RPMI8226 (cell line): Measurements from ENCODE around the gene MTFR2.
"Not testable (repeated sequence)": the region's sequence is repeated elsewhere in the genome, so short reads cannot be mapped to it uniquely, and the experiment has no call there.

ENCODE experiments used
- DNase-seq: peaks from one replicate; pipeline ENCODE4 v3.0.0-alpha.2; 2015

The MTFR2 gene

DNA sequence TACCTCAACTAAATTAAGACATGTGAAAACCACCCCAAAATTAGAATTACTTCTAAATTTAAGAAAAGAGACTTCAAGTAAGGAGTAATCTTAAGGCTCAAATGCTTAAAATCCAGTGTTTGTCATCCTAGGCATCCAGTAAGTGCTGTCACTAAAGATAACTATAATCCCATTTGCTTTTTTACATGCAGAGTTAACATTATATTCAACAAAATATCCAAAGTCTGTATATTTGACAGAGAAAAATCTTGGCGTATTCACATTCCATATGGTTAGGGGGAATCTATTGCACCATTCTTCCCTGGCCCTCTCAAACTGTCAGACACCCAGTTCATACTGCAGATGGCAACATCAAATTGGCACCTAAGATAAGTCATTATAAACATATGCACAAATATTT lies 17.4 kb downstream of the MTFR2 start:
- DNase-seq, result no peak

DNA sequence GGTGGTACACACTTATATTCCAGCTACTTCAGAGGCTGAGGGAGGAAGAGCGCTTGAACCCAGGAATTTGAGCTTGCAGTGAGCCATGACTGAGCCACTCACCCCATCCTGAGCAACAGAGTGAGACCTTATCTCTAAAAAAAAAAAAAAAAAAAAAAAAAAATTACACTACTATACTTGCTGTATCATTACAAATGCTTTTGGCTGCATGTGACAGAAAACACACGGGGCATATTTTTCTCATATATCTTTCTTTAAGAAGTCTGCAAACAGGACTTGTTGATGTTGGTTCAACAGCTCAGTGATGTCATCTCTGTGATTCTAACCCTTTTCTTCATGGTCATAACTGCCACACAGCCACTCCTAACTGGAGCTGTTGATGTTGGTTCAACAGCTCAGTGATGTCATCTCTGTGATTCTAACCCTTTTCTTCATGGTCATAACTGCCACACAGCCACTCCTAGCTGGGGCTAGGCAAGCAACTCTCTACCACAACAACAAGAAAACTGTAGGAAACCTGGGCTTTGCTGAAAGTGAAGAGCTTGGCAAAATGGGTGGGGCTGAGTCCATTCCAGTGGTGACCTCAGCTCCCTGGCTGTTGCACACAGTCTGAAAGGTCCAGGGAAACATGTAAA lies 19.8 kb downstream of the MTFR2 start:
- DNase-seq, result no peak

DNA sequence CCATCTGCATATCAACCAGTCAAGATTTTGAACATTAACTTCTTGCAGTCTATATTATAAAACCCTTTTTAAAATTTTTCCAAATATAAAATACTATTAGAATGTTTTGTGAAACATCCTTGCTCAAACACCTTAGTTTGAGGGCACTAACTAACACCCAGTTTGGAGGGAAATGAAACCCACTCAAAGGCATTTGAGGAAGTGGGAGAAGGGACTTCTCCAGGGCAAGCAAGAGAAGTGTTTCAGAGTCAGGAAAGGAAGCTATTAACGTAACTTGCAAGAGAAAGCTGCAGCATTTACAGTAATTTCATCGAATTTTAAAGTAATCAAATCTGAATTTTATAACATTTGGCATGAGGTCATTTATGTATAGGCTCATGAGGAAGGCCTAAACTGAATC lies 21.3 kb downstream of the MTFR2 start:
- no peak for DNase-seq

DNA sequence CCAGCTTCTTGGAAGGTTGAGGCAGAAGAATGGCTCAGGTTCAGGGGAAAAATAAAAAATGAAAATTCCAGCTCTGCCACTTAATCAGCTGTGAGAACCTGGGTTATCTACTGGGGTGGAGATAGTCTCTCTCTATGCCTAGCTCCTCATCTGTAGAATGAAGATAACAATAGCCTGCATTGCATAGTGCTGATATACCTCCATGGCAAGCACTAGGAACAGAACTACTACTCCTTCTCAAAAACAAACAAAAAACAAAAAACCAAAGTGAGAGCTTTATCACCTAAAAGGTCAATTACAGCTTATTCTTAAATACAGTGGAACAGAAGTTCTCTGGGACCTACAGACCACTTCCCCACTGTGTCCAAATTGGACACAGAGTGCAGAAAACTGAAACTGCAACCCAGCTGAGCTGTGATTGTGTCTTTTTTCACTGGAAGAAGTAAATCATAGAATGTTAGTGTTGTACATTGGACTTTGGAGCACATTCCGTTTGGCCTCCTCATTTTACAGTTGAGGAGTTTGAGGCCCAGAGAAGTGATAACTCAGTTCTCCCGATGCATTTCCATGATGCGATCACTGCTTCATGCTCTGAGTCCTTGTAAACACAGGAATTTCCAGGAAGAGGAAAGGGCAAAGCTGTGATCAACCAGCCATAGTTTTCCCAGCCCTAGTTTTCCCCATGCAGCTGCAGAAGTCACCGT lies 23.3 kb downstream of the MTFR2 start:
- DNase-seq, result no peak

DNA sequence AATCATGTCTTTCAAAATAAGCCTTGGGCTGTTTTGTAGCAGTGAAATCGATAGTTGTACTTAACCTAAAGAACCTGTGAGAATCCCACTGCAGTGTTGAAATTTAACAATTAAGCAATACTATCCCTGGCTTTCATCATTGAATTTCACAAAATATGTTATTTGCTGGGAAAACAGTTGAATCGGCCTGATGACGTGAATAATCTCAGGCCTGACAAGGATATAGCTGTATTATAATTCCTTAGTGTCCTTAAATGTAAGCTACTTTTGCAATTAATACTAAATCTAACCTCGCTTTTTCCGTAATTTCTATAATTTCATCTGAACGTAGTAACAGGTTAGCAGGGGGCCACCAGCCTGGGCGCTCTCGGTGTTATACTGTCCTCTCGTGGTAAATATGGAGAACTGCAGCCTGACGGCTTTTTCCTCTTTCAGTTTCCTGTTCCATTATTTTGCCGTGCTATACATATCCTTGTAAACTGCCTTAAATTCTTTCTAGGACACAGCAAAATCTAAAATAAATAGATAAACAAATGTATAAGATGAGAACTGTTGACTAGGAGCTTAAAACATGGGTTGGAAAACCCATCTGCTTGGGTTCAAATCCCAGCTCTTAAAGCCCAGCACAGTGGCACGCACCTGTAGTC lies 24.0 kb downstream of the MTFR2 start:
- peak; percentile 40 for DNase-seq

DNA sequence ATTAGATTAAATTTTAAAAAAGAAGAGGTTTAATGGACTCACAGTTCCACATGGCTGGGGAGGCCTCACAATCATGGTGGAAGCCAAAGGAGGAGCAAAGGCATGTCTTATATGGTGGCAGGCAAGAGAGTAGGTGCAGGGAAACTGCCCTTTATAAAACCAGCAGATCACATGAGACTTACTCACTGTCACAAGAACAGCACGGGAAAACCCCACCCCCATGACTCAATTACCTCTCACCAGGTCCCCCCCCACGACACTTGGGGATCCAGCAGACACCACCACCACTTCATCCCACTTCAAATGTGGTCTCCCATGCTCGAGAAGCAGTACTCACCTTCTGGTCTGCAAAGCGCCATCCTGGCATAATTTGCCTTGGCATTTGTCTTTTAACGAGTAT lies 24.6 kb downstream of the MTFR2 start:
- no peak for DNase-seq

DNA sequence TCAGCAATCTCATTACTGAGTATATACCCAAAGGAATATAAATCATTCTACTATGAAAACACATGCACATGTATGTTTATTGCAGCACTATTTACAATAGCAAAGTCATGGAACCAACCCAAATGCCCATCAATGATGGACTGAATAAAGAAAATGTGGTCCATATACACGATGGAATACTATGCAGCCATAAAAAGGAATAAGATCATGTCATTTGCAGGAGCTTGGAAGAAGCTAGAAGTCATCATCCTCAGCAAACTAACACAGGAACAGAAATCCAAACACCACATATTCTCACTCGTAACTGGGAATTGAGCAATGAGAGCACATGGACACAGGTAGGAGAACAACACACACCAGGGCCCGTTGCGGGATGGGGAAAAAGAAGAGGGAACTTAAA lies 25.1 kb downstream of the MTFR2 start:
- DNase-seq, result not testable (repeated sequence)

DNA sequence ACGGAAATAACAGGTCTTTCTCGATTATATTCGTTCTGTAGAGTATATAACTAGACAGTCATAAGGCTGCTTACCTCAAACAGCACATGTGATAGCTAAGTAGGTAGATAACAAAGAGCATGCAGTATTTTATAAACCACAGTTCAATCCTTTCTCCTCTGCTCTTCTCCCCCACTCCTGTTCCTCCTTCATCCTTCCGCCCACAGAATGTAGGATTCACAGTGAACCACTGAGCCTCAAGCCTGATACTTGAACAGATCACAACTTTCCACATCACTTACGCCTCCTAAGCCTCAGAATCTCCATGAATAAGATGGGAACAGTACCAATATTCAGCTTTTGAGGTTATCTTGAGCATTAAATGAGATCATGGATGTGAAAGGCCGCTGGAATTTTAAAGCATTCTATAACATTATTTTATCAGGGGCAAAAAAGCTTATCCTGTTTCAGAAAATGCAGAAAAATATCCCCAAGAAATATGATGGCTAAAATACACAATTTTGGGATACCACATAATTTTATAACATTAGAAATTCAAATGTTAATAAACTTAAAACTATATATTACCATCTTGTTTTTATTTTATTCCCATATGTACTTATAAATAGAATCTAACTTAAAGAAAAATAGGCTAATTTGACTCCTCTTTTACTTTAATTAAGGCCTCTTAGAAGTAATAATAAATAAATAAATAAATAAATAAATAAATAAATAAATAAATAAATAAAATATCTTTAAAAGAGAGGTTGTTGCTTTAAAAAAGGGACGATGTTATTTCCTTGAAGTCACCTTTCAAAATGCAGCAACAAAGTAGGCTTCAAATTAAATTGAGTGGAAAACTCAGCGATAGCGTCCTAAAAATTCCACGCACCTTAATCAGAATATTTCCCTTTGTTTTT lies 33.4 kb downstream of the MTFR2 start:
- no peak for DNase-seq

DNA sequence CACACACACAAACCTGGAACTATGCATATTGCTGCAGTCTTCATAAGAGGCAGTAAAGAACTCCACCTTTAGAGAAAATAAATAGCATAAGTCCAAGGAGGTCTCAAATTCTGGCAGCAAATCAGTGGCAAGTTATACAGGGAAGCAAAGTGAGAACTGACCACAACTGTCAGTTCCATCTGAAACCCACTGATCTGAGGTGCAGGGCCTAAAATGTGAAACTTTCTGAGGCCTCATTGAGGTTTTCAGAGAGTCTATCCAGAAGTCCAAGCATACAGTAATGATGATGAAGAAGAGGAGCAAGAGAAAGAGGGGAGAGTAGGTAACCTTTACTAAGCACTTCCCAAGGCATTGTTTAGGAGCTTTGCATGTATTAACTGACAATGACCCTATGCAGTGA lies 36.3 kb downstream of the MTFR2 start:
- no peak for DNase-seq

DNA sequence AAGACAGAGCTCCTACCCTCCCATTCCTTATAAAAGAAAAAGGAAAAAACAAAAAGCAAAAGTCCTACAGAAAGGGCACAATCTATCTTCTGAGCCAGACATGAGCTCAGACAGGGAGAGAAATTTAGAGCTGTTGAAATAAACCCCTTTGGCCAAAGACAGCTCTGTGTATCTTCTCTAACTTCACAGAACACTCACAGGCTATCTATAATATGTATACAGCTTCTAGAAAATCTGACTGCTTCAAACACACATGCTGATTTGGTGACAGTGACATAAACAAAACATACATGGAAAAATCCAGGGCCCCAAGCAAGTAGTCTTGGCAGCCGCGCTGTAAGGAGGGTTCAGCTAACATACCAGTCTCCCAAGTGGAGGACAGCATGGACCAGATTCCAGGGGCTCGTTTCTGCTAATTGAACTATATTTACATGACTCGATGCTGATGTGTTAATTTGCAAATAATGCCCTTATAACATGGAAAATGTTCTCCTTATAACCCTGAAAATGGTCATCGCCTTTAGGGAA lies 37.0 kb downstream of the MTFR2 start:
- DNase-seq, result no peak

DNA sequence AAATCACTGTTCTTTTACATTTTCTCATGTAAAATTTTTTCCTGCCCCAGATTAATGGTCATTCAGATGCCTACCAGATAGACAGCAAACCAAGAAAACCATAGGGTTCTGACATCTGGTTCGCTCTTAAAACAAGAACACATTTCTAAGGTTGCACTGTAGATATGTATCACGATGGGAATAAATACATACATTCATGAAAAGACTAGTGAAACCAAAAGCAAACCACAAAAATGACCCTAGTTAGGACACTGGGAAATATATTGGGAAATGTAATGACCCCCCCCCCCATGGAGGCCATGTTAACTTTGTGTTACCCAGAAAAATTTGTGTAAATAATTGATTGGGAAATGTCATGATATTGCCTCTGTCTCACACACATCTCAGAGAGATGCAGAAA lies 37.5 kb downstream of the MTFR2 start:
- DNase-seq, result no peak

DNA sequence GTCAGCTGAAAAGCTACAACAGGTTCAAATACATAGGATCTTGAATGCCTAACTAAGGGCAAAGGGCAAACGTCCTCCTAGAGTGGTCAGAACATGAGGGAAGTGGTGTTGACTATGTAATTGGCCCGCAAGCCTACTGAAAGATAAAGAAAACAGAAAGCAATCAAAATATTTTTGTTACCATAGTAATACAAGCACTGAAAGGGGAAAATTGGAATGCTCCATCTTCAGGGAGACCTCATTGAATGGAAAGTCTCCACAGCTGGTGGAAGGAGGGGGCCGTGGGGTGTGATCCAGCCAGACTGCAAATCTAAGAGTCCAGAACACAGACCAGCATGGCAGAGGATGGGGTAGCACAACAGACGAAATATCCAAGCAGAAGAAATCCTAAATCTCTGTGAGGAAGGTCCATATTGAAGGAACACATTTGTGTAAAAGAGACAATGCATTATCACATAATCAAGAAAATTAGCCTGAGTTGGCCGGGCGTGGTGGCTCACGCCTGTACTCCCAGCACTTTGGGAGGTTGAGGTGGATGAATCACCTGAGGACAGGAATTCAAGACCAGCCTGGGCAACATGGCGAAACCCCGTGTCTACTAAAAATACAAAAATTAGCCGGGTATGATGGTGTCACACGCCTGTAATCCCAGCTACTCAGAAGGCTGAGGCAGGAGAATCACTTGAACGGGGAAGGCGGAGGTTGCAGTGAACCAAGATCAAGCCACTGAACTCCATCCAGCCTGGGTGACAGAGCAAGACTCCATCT lies 39.5 kb downstream of the MTFR2 start:
- DNase-seq, result no peak

DNA sequence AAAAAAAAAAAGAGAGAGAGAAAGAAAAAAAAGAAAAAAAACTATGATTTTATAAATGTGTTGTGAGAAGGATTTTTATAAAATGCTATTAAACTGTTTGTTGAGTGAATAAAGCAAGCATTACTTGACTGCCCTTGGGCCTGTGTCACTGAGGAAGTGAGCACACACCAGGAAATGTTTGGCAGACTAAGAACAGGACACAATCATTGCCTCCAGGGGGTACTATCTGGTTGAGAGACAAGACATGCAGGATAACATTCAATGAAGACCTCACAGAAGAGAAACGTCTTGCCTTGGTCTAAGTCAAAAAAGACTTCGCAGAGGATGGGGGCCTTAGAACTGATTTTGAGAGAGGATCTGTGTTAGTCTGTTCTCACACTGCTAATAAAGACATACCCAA lies 40.6 kb downstream of the MTFR2 start:
- DNase-seq, result no peak

DNA sequence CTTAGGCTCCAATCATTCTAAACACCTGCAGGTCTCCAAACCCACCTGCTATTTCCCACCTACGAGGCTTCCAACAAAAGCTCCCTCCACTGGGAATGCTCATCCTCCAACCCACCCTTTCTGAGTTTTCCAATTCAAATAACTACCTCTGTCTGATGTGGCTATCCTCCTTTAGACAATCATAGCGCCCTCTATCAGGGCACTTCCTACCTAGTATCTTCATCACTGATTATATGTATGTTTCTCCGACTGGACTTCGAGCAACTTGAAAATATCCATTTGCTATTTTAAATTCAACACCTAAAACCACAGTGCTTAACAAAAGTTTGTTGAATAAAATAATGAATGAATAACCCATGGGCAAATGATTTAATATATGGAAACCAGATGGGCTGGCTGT lies 41.3 kb downstream of the MTFR2 start:
- DNase-seq, result no peak

DNA sequence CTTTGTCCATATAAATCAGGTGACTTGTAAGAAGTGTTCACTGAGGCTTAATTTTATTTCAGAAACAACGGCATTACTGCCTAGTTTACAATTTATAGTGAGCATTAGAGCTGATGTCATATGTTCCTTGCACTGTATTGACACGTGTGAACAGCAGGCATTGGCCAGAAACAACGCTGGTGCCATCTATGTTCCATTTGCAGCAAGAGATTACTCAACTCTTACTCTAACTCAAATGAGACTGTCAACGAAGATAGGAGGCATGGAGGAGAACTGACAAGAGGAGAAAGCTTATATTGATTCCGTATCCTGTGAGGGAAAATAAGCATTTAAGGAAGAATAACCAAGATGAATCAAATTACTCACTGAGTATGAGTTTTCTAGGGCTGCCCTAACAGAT lies 48.4 kb downstream of the MTFR2 start:
- DNase-seq, result no peak

DNA sequence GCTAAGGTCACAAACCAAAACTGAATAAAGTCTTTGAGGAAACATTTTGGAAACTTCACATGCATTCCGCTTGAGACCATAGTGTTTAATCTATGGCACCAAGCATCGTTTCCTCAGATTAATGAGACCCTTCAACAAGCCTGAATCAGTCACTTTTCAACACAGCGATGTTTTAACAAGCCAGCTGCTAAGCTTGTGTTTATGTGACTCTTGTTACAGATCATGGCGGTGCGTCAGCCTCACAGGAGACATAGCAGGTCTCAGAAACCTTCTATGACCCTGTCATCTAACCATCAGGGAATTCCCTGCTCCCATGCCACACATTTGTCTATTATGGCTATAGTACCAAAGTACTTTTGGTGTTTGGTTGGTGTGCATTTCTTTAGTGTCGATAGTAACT lies 57.2 kb downstream of the MTFR2 start:
- no peak for DNase-seq

DNA sequence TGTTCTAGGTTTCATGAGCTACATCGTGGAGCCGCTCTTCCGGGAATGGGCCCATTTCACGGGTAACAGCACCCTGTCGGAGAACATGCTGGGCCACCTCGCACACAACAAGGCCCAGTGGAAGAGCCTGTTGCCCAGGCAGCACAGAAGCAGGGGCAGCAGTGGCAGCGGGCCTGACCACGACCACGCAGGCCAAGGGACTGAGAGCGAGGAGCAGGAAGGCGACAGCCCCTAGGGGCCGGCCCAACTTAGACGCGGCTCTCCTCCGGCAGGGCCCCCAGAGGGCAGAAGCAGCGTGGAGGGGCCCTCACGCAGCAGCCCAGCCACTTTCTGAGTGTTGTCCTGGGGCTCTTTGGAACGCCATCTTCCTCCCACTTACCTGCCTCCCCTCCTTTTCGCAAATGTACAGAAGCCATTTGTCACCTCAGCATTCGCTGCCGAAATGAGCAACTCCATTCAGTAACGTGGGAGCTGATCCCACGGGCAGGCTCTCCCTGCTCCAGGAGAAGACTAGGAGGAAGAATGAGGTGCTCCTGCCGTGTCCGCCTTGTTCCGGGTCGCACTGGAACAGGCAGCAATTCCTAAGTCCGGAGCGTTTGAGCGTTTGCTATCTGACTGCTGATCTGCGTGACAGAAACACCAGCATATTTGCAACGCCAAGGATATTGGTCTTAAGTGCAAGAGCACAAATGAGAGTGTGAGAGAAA lies 58.4 kb downstream of the MTFR2 start:
- no peak for DNase-seq

DNA sequence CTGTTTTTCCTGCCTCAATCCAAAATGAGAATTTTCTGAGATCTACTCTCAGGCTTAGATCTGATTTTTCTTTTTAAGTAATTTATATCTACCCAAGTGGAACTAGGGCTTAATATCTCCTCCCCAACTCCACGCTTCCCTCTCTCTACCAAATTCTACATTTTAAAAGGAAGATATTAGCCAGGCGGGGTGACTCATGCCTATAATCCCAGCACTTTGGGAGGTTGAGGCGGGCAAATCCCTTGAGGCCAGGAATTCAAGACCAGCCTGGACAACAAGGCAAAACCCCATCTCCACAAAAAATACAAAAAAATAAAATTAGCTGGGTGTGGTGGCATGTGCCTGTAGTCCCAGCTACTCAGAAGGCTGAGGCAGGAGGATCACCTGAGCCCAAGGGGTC lies 61.0 kb downstream of the MTFR2 start:
- no peak for DNase-seq

DNA sequence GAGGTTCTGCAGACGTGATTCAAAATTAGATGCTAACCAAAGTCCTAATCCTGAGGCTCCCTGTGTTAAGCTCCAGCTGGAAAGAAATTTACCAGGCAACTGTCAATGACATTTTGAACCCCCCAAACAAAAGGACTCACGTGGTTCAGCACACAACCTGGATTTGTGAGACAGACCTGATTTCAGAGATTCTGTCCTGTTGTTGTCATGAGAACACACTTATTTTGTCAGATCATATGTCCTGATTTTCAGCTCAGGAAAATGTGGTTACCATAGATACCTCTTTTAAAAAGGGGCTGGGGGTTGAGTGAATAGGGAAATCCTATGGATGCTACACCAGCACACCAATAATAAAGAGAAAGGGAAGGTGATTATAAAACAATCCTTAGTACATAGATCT lies 61.6 kb downstream of the MTFR2 start:
- no peak for DNase-seq

DNA sequence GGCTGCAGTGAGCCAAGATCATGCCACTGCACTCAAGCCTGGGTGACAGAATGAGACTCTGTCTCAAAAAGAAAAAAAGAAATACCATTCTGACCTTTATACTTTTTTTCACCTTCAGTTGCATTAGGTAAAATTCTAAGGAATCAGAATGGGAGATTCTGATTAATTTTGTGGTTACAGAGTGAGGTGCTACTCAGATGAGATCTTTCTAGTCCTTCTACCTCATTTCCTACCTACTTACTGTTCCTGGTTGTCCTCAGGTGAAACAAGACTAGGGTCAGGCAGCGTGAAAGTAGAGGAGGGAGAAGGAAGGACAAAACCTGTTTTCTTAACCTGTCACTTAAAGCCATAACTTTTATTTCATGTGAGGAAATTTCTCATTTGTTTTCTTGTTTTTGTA lies 63.7 kb downstream of the MTFR2 start:
- no peak for DNase-seq

DNA sequence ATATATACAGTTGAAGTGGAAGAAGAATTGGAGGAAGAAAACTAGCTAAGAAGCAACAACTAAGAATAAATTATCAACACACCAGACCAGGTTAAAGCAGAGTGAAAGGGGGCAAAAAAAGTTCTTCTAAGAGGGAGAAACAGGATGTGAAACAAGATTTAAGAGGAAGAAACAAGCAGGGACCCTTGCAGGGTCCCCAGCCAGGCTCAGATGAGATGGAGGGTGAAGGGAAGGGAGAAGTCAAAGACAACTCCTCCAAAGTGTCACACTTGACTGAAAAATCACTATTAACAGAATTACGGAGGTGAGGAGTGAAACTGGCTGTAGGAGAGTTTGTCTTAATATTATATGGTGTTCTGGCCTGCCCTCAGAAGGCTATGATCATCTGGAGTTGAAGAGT lies 65.4 kb downstream of the MTFR2 start:
- no peak for DNase-seq

DNA sequence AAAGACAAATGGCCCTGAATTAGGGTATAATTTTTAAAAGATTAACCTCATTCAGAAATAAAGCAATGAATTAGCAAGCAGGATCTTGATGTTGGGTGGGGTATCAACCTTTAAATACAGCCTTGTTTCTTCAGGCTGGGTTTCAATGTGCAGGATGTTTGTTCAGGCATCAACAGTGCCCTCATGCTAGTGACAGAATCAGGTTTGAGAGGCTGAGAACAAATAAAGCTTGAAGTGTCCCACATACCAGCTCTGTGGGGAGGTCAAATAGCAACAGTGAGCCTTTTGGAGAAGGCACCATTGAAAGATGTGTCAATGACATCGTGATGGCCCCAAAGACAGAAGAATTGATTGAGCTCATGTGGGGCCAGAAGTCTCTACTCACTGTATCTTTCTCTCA lies 68.2 kb downstream of the MTFR2 start:
- DNase-seq, result no peak
